Skin epidermis (tissue), 12 donors: Measurements from ENCODE around the gene TNFRSF1B.

ENCODE experiments used
- H3K27ac ChIP-seq, 21 experiments: fragments of 200-600 bp; sonication (generic) in 11 of 21; one replicate each; pipeline ENCODE4 v1.5.0; 2020; ENCODE audit warnings: mild to moderate bottlenecking in 3 of 21, inconsistent platforms in 2 of 21, moderate library complexity in 2 of 21
- H3K4me3 ChIP-seq, 7 experiments: fragments of 200-600 bp; sonication (generic) in 2 of 7; one replicate each; pipeline ENCODE4 v1.5.0; 2020; ENCODE audit warnings: inconsistent platforms in 2 of 7, mild to moderate bottlenecking in 2 of 7, moderate library complexity in 1 of 7

TNFRSF1B gene

GRCh38 chr1:12140515-12141162 lies 26.2 kb upstream of the TNFRSF1B start:
- H3K27ac ChIP-seq = peak overlapping the region in 7 of 21 experiments; percentile 4 to 75 (median 31)

GRCh38 chr1:12141163-12141850 lies 25.5 kb upstream of the TNFRSF1B start:
- H3K4me3 ChIP-seq = no peak overlapping the region
- H3K27ac ChIP-seq = peak overlapping the region in 5 of 21 experiments; percentile 12 to 86 (median 82)

More at GRCh38 chr1:12140515-12141162, 26.2 kb upstream of the TNFRSF1B start:
- H3K4me3 ChIP-seq = no peak overlapping the region

- Histone ChIP-seq H3K4me3 (no peak overlapping the region), H3K27ac (peak overlapping the region in 18 of 21 experiments; percentile 32 to 86 (median 73))
These were observed 24.5 kb upstream of the TNFRSF1B start for GRCh38 chr1:12142141-12142823.

- no peak overlapping the region for H3K4me3 ChIP-seq
- peak overlapping the region in 20 of 21 experiments; percentile 41 to 86 (median 71) for H3K27ac ChIP-seq
These were observed 23.7 kb upstream of the TNFRSF1B start for GRCh38 chr1:12142891-12143630.

- Histone ChIP-seq H3K27ac (peak overlapping the region in 20 of 21 experiments; percentile 41 to 86 (median 72)), H3K4me3 (no peak overlapping the region)
These were observed 23.1 kb upstream of the TNFRSF1B start for GRCh38 chr1:12143631-12144155.

GRCh38 chr1:12144236-12144635 lies 22.6 kb upstream of the TNFRSF1B start:
- H3K27ac ChIP-seq = peak overlapping the region in 19 of 21 experiments; percentile 42 to 84 (median 72)

GRCh38 chr1:12144969-12145368 lies 21.8 kb upstream of the TNFRSF1B start:
- Histone ChIP-seq H3K4me3 (no peak overlapping the region), H3K27ac (peak overlapping the region in 12 of 21 experiments; percentile 6 to 84 (median 72))

More at GRCh38 chr1:12144236-12144635, 22.6 kb upstream of the TNFRSF1B start:
- no peak overlapping the region for H3K4me3 ChIP-seq

GRCh38 chr1:12145616-12146342 lies 21.0 kb upstream of the TNFRSF1B start:
- H3K27ac ChIP-seq = peak overlapping the region in 9 of 21 experiments; percentile 0 to 90 (median 73)
- H3K4me3 ChIP-seq = no peak overlapping the region

GRCh38 chr1:12146343-12147112 lies 20.3 kb upstream of the TNFRSF1B start:
- Histone ChIP-seq H3K4me3 (no peak overlapping the region), H3K27ac (peak overlapping the region in 19 of 21 experiments; percentile 0 to 95 (median 68))

GRCh38 chr1:12147201-12147701 lies 19.5 kb upstream of the TNFRSF1B start:
- Histone ChIP-seq H3K27ac (peak overlapping the region in 19 of 21 experiments; percentile 0 to 95 (median 77)), H3K4me3 (no peak overlapping the region)

- Histone ChIP-seq H3K4me3 (no peak overlapping the region), H3K27ac (peak overlapping the region in 20 of 21 experiments; percentile 7 to 95 (median 78))
These were observed 18.4 kb upstream of the TNFRSF1B start for GRCh38 chr1:12148160-12148957.

GRCh38 chr1:12148958-12149790 lies 17.6 kb upstream of the TNFRSF1B start:
- H3K27ac ChIP-seq = peak overlapping the region in 17 of 21 experiments; percentile 40 to 95 (median 79)

GRCh38 chr1:12149791-12150175 lies 17.0 kb upstream of the TNFRSF1B start:
- Histone ChIP-seq H3K27ac (peak overlapping the region in 19 of 21 experiments; percentile 36 to 95 (median 78)), H3K4me3 (no peak overlapping the region)

More at GRCh38 chr1:12148958-12149790, 17.6 kb upstream of the TNFRSF1B start:
- no peak overlapping the region for H3K4me3 ChIP-seq

- Histone ChIP-seq H3K27ac (peak overlapping the region in 18 of 21 experiments; percentile 36 to 95 (median 80)), H3K4me3 (no peak overlapping the region)
These were observed 16.2 kb upstream of the TNFRSF1B start for GRCh38 chr1:12150456-12151200.

GRCh38 chr1:12151465-12151864 lies 15.3 kb upstream of the TNFRSF1B start:
- Histone ChIP-seq H3K4me3 (no peak overlapping the region), H3K27ac (peak overlapping the region in 15 of 21 experiments; percentile 46 to 95 (median 82))
